Measurements from ENCODE around the gene STAM.

Gene STAM

DNA sequence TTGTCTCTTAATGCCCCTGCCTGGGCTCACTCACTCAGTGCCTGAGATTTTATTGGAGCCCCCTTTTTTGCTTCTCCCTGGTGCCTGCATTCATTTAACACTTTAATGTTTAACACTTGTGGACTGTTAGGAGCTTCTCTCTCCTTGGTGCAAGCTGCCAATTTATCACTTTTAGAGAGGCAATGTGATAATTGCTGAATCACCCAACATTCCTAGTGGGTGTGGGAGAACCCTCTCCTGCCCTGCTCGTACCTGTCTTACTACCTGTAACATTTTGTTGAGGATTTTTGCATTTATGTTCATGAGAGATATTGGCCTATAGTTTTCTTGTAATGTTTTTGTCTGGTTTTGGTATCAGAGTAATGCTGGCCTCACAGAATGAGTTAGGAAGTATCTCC lies 13.2 kb downstream of the STAM start:
- TF ChIP-seq ZNF274 (IDR thresholded peaks at IDR 0.05; ENCODE audit: low read depth, low read length): no peak
- no peak overlapping the region for H3K4me3 ChIP-seq (ENCODE audit: low read length)

DNA sequence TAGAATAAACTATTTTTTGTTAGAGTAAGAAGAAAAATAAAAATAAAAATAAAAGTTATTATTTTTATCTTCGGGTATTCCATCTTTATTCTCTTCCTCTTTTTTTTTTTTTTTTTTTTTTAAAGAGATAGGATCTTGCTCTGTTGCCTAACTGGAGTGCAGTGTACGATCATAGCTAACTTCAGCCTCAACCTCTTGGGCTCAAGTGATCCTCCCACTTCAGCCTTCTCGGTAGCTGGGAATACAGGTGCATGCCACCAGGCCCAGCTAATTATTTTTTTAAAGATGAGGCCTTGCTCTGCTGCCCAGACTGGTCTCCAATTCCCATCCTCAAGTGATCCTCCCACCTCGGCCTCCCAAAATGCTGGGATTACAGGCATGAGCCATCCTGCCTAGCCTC lies 15.4 kb downstream of the STAM start:
- TF ChIP-seq ZNF274 (IDR thresholded peaks at IDR 0.05; ENCODE audit: low read depth, low read length): no peak
- no peak overlapping the region for H3K4me3 ChIP-seq (ENCODE audit: low read length)

DNA sequence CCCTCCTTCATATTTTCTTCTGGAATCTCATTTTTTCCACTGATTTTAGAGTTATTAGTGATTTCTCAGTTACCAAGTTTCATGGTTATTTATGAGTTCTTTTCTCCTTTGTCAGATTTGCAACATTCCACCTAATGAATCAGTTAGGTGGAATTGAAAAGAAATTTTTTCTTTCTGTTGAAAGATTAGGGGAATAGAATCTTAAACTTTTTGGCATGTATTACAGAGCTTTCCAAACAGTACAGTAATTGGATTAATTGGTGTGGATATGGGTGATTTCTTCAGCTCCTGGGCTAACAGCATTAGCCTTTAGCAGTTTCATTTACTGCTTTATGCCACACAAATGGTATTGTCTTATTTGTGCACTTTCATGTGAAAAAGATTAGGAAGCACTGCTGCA lies 17.0 kb downstream of the STAM start:
- TF ChIP-seq ZNF274 (IDR thresholded peaks at IDR 0.05; ENCODE audit: low read depth, low read length): no peak
- no peak overlapping the region for H3K4me3 ChIP-seq (ENCODE audit: low read length)

DNA sequence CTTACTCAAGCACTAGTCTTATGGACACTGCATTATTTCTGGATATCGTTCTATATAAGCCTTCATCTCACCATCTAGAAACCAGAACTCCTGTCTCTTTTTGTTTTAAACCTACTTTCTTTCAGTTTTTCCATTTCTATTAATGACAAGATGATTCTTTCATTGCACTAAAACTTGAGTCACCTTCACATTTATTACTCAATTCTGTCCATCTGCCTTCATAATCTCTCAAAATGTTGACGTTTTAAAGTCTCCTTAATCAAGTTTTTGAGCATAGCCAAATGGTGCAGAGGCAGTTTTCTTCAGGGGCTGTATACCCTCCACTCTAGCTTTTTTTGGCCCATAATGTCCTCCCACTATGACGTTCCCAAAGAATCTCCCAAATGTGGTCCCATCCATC lies 17.6 kb downstream of the STAM start:
- no peak for TF ChIP-seq ZNF274 (IDR thresholded peaks at IDR 0.05; ENCODE audit: low read depth, low read length)
- H3K4me3 ChIP-seq (ENCODE audit: low read length): no peak overlapping the region

DNA sequence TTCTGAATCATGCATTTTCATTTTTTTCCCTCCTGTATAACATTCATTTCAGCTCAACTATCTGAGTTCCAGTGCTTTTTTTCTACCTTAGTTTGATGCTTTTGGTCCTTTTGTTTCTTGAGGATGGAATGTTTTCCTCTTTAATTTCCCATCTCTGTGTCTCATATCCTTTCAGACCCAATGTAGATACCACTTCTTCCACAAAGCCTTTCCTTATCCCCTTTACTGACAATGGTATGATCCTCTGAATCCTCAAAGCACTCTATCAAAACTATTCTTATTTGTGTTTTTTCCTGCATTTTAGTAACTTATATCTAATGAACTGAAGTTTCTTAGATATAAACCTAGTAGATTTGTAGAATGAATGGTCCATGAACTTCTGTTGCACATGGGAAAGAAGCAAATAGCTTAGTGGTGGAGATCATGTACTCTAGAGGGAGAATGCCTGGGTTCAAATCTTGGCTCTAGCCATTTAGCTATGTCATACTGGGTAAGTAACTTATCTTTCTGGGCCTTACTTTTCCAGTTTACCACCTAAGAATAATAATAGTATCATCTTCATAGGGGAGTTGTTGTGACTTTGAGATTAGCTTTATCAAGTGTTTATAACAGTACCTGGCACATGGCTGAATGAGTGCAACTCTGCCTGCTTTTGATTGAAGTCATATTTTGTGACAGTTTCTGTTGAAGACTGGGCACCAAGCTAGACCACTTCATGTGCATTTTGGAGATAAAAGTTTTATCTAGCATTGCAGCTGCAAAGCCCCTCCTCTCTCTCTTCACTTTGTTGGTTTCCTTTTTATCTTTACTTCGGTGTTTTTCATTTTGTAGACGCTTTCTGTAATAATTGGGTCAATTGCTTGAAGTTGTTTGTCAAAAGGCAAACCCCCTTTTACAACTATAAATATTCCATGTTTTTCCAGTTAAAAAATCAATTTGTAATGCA lies 18.5 kb downstream of the STAM start:
- TF ChIP-seq ZNF274 (IDR thresholded peaks at IDR 0.05; ENCODE audit: low read depth, low read length): no peak
- no peak overlapping the region for H3K4me3 ChIP-seq (ENCODE audit: low read length)

DNA sequence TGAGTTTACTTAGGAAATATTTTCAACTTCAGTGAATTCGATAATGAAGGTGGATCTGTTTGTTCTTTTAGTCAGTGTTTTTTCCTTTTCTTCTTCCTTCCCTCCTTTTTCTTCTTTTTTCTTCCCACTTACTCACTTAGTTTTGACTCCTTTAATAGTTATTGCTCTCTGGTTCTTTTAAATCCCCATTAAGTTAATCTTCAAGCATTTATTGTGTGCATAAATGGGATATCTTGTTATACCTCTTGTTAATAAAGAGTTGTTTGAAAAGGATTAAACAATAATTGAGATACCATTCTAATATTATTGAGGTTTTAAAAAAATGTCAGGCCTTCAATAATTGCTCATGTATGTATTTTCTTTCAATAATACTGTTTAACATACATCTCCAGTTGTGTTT lies 19.5 kb downstream of the STAM start:
- no peak overlapping the region for H3K4me3 ChIP-seq (ENCODE audit: low read length)
- TF ChIP-seq ZNF274 (IDR thresholded peaks at IDR 0.05; ENCODE audit: low read depth, low read length): no peak

DNA sequence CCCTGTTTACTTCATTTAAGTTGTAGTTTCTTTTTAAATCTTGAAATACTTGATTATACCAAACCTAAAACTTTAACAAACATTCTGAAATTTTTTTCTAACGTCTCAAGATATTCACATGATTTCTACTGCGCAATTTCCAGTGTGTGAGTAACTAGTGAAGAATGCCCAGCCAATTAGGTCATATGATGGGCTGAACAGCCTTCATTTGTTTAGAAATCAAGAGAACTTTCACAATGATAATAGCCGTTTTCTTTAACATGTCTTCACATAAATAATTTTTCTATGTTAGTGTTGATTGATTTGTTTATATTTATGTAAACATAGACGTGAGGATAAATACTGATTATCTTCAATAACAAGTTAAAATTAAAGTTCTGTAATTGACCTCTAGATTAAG lies 21.8 kb downstream of the STAM start:
- TF ChIP-seq ZNF274 (IDR thresholded peaks at IDR 0.05; ENCODE audit: low read depth, low read length): no peak

DNA sequence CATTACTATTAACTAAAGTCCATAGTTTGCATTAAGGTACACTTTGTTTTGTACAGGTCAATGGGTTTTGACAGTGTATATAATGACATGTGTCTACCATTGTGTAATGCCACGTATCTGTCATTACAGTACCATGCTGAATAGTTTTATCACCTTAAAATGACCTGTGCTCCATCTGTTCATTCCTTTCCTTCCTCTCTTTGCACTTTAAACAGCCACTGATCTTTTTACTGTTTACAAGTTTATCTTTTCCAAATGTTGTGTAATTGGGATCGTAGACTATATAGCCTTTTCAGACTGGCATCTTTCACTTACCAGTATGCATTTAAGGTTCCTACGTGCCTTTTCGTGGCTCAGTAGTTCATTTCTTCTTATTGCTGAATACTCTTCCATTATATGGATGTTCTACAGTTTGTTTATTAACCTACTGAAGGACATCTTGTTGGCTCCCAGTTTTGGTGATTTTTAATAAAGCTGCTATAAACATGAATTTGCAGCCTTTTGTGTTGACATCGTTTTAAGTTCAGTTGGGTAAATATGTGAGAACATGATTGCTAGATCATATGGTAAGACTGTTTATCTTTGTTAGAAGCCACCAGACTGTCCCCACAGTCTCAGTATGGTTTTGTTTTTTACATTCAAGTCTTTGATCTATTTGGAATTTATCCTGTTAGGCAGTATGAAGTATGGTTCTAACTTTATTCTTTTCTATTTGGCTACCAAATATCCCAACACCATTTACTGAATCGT lies 24.7 kb downstream of the STAM start:
- H3K4me3 ChIP-seq (ENCODE audit: low read length): no peak overlapping the region
- TF ChIP-seq ZNF274 (IDR thresholded peaks at IDR 0.05; ENCODE audit: low read depth, low read length): no peak

More for the DNA sequence above, 21.8 kb downstream of the STAM start:
- H3K4me3 ChIP-seq (ENCODE audit: low read length): no peak overlapping the region

DNA sequence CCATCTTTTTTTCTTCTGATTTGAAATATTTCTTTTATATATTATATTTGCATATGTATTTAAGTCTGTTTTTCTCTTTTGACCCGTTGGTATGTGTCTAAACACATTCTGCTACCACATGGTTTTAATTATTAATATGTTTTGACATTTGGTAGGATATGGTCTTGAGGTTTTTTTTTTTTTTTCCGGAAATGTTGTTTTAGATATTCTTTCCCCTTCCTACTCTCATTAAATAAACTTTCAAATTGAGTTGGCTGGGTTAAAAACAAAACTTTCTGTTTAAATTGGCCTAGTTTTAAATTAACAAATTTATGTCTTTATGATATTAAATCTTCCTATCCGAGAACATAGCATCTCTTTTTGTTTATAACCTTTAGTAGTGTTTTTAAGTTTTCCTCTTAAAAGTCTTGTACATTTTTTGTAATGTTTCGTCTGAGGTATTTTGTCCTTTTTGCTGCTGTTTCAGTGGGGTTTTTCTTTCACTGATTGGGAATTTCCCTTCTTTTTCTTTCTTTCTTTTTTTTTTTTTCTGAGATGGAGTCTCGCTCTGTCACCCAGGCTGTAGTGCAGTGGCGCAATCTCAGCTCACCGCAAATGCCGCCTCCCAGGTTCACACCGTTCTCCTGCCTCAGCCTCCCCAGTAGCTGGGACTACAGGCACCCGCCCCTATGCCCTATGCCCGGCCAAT lies 25.4 kb downstream of the STAM start:
- TF ChIP-seq ZNF274 (IDR thresholded peaks at IDR 0.05; ENCODE audit: low read depth, low read length): no peak
- peak overlapping the region; percentile 39; the same call in 1 of the 2 replicates for H3K4me3 ChIP-seq (ENCODE audit: low read length)

DNA sequence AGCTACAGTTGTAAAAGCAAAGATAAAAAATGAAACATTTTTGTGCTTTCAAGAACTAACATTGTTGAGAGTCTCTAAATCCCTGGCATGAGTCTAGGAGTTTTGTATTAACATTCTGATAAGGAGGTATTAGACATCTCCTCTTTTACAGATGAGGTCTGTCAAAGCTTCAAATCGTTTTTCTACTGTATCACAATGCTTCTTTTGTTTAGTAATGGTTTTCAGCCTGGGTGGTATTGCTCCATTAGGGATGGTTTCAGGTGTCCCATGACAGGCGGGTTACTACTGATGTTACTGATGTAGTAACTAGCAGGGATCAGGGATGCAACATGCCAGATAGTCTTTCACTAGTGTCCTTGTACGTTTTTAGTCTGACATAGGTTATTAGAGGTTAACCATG lies 27.4 kb downstream of the STAM start:
- TF ChIP-seq ZNF274 (IDR thresholded peaks at IDR 0.05; ENCODE audit: low read depth, low read length): no peak
- no peak overlapping the region for H3K4me3 ChIP-seq (ENCODE audit: low read length)

DNA sequence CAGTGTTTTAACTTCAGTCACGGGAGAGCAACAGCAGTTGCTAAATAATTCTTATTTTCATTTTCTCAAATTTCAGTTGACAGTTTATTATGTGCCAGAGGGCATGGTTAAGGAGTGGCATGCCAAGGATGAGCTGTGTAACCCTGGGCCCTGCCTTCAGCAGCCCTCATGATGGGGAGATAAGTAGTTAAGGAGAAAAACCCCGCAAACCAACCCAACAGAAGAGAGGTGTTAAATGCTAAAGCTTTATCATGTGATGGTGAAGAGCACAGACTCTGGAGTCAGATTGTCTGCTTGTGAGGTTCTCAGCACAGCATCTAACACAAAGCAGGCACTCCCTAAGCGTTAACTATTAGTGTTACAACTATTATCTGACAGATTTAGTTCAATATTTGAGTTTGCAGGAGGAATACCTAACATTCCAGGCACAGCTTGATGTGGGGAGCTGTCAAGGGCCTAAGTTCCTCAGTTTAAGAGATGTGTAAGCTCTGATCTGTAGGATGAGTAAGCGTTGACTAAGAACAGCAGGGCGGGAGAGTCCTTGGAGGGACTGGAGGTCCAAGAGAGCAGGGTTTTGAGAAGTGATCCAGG lies 29.6 kb downstream of the STAM start:
- H3K4me3 ChIP-seq (ENCODE audit: low read length): no peak overlapping the region
- TF ChIP-seq ZNF274 (IDR thresholded peaks at IDR 0.05; ENCODE audit: low read depth, low read length): no peak

DNA sequence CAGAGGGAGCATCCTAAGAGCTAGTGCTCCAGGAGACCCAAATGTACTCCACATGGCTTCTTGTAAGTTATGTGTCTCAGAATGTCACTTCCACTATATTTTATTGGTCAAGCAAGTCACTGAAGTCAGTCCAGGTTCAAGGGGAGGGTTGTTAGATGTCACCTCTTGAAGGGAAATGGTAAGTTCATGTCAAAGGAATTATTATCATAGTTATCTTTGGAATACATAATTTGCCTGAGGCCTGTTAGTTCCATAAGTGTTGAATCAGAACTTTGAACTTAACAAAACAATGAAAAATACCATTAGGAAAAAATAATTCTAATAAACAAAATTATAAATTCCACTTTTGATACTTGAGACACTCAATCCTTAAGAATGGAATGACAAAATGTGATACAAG lies 30.6 kb downstream of the STAM start:
- TF ChIP-seq ZNF274 (IDR thresholded peaks at IDR 0.05; ENCODE audit: low read depth, low read length): no peak

DNA sequence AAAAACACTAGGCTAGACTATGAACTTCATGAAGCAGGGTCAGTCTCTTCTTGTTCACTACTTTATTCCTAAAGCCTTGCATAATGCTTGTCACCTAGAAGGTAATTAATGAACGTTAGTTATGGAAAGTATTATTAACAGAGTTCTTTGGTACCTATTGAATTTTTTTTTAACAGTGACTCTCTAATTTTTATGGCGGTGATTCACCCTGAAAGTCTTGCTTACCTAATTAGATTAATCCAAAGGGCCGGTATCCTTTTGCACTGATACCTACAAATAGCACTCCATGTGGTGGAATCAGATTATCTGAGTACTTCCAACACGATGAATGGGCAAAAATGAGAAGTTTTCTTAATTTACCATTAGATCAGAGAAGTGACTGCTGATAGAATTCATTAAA lies 31.7 kb downstream of the STAM start:
- TF ChIP-seq ZNF274 (IDR thresholded peaks at IDR 0.05; ENCODE audit: low read depth, low read length): no peak
- H3K4me3 ChIP-seq (ENCODE audit: low read length): no peak overlapping the region

More for the DNA sequence above, 30.6 kb downstream of the STAM start:
- H3K4me3 ChIP-seq (ENCODE audit: low read length): no peak overlapping the region

DNA sequence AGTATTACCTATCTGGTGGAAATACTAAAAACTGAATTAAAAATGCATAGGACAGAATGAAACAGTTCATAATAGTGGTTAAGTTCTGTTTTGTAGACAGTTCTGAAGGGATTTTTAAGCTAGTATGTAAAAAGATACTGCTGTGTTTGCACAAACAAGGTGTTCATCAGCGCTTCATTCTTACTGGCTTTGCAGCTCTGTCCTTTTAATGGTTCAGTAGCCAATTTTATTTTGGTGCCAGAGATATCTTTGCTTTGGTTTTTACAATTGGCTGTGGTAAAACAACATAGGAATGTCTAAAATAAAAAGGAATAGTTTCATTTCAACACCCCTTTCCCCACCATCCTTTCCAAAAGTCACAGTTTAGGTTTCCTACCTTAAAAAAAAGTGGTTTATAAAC lies 33.0 kb downstream of the STAM start:
- no peak overlapping the region for H3K4me3 ChIP-seq (ENCODE audit: low read length)
- TF ChIP-seq ZNF274 (IDR thresholded peaks at IDR 0.05; ENCODE audit: low read depth, low read length): no peak
